Stimulated activated CD8-positive, alpha-beta memory T cell treated with anti-CD3 and anti-CD28 coated beads, Interleukin-2, amount 100 ng/mL, for 1 hour (primary cell): ENCODE data around the gene VKORC1L1.
"Not testable (repeated sequence)": the region's sequence is repeated elsewhere in the genome, so short reads cannot be mapped to it uniquely, and the experiment has no call there.

Source experiments
- DNase-seq, 2 donors: peaks; one replicate each; pipeline ENCODE4 v3.0.0-alpha.2; 2020; ENCODE audit warnings: low read depth in 2 of 2

The VKORC1L1 gene

GRCh38 chr7:65937296-65937695 lies 64.4 kb downstream of the VKORC1L1 start:
- DNase-seq = no peak

DNA sequence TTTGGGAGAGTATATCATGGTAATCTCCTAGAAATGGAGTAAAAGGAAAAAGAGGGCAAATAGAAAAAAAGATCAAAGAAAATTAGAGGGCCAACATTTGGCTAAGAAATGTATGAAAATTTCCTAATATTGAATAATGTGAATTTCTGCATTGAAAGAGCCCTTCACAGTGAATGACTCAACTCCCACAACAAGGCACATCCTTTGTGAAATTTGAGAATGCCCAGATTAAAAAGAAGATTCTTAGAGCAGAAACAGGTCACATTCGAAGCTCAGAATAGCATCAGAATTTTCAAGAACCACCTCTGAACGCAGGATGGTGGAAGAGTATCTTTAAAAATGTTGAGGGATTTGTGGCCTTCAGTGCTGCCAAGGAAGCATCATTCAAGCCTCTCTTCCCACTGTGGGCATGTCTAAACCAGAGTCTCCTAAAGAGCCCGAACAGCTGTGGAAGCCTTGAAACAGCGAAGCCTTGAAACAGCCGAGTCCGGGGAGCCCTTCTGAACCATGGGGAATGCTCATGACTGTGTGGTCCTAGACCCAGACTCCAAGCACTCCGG lies 65.5 kb downstream of the VKORC1L1 start:
- DNase-seq = no peak

DNA sequence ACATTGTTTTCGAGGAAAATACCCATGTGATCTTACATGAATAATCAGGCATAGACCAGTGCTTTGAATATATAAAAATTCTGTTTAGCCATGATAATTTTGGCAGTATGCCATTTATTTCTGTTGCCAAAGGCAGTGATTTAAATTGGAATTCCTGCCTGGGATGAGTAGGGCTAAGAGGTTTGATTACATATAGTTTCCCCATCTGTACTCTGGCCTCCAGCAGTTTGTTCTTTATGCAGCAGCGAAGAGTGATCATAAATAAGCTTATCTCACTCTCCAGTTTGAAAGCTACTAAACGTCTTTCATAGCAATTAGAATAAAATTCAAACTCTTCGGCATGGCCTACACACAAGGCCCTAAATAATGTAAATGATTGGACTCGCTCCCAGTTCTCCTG lies 72.9 kb downstream of the VKORC1L1 start:
- DNase-seq = not testable (repeated sequence)

GRCh38 chr7:65946904-65947303 lies 74.0 kb downstream of the VKORC1L1 start:
- no peak for DNase-seq

GRCh38 chr7:65951837-65952578 lies 79.1 kb downstream of the VKORC1L1 start:
- DNase-seq = no peak

- no peak for DNase-seq
Observed at GRCh38 chr7:65953001-65953720, 80.3 kb downstream of the VKORC1L1 start.

- DNase-seq = no peak
Observed at GRCh38 chr7:65953890-65954450, 81.1 kb downstream of the VKORC1L1 start.

- no peak for DNase-seq
Observed at GRCh38 chr7:65955718-65956117, 82.8 kb downstream of the VKORC1L1 start.

GRCh38 chr7:65960351-65961074 lies 87.6 kb downstream of the VKORC1L1 start:
- DNase-seq = no peak

DNA sequence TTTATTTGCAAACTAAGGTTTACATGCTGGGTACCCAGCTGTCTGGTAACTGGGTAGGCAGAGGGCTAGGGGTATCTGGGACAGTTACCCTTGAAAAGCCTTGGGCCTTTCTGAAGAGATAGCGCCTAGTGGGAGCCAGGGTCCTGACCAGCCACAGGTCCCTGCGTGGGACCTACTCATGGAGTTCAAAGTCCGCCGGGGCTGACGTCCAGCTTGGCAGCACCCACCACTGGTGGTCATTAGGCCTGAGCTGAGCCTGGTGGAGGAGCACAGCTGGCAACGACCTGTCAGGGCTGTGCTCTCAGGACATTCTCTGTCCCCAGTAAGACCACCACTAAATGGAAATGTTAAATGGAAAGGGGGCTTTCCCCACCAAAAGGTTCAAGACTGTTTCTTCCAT lies 89.2 kb downstream of the VKORC1L1 start:
- DNase-seq = no peak

- DNase-seq = not testable (repeated sequence)
Observed at GRCh38 chr7:65964671-65965070, 91.8 kb downstream of the VKORC1L1 start.

GRCh38 chr7:65966146-65966545 lies 93.3 kb downstream of the VKORC1L1 start:
- DNase-seq = no peak

GRCh38 chr7:65967361-65968155 lies 94.7 kb downstream of the VKORC1L1 start:
- no peak for DNase-seq

DNA sequence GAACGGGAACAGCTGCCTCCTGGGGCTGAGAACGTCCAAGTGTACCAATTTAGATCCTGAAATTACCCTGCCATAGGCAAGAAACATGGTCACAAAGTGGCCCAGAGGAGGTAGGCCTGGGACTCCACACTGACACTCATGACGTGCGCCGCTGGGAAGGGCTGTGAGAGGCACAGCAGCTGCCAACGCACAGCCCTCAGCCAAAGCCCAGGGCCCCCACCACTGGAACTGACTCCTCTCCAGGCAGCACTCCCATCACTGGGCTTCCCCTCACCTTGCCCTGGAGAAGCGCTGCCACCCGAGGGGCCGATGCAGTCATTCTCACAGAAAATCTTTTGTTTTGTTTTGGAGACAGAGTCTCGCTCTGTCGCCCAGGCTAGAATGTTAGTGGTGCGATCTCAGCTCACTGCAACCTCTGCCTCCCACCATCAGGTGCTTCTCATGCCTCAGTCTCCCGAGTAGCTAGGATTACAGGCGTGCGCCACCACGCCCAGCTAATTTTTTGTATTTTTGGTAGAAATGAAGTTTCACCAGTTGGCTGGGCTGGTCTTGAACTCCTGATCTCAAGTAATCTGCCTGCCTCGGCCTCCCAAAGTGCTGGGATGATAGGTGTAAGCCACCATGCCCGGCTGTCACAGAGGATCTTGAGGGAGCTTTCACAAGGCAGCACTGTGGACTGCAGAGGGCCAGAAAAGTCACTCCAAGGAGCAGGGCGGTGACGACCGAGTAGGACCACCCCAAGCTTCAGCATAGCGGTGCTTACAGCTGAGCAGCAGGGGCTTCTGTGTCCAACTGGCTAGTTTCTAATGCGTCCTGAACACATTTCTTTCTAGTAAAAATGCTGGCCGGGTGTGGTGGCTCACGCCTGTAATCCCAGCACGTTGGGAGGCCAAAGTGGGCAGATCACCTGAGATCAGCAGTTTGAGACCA lies 95.6 kb downstream of the VKORC1L1 start:
- DNase-seq = no peak

- no peak for DNase-seq
Observed at GRCh38 chr7:65971021-65971420, 98.1 kb downstream of the VKORC1L1 start.

- DNase-seq = no peak
Observed at GRCh38 chr7:65972976-65973375, 100.1 kb downstream of the VKORC1L1 start.

GRCh38 chr7:65974191-65974801 lies 101.4 kb downstream of the VKORC1L1 start:
- no peak for DNase-seq

DNA sequence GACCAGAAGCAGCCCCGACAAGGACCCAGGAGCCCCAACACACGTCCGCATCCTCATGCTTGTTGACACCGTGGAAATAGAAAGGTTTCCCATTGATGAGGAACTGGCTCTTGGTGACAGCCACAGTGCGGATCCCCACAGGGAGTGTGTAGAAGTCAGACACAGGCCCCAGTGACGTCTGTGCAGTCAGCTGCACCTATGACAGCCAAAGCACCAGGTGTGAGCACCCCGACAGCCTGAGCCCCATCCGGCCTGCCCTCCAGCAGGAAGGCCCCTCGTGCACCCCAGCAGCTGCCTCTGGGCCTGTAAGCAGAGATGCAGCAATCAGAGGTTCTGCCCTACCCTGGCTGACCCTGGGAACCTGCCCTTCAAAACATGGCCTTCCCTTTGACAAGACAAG lies 102.0 kb downstream of the VKORC1L1 start:
- no peak for DNase-seq

DNA sequence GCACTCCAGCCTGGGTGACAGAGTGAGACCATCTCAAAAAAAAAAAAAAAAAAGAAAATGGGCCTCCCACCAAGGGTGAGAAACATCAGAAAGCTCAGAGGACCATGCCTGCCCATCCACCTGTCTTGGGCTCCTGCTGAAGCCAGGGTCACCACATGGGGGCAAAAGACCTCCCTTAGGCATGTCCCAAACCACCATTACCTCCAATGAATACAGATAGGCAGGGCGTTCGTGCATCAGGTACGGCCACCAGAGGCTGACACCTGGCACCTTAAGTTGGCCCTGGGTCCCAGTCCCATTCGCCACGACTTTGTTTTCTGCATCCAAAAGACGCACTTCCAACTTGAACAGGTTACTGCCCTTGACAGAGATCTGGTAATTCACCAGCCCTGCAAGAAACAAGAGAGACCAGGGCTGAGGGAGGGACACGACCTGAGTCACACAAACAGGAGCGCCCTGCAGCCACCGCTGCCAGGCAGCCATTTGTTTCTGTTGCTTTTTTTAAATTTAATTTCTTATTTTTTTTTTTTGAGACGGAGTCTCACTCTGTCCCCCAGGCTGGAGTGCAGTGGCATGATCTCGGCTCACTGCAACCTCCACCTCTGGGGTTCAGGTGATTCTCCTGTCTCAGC lies 103.1 kb downstream of the VKORC1L1 start:
- DNase-seq = no peak
